SK-N-SH (cell line): Measurements from ENCODE around the gene SLC24A4. TPM values are rescaled to one million over a fixed set of nuclear protein-coding genes. Genes with fewer than 3 reads are reported as not detected.

Experiments
- CTCF ChIA-PET: fragments of 300-600, 350-600 bp; formaldehyde crosslinking; extraction: SDS; loops from one replicate; lab custom pipeline; 2021; lab: Yijun Ruan, JAX
- POLR2A ChIA-PET: fragments of 350-600 bp; sonication (Branson Sonifier 250); formaldehyde crosslinking; extraction: SDS; loops from one replicate; lab custom pipeline; 2020; ENCODE audit warnings: antibody characterized with exemption, inconsistent platforms; lab: Yijun Ruan, JAX
- DNase-seq: peaks from one replicate; pipeline ENCODE4 v3.0.0; 2012
- H2AFZ ChIP-seq: fragments of 200-600 bp; sonication (generic); 2 replicates; pipeline ENCODE4 v1.8.1; 2016; ENCODE audit warnings: antibody characterized with exemption, mild to moderate bottlenecking, low read depth
- H3F3A ChIP-seq: fragments of 200-600 bp; sonication (generic); replicated peaks from 2 replicates; pipeline ENCODE3; 2016; ENCODE audit warnings: antibody characterized with exemption, mild to moderate bottlenecking; ENCODE audit not compliant: insufficient read depth
- H3K27ac ChIP-seq, 2 experiments: fragments of 200-500 bp in 1 of 2; fragments of 200-600 bp in 1 of 2; sonication (Bioruptor generic) in 1 of 2; sonication (generic), shearing (Covaris generic) in 1 of 2; 2 replicates each; pipeline versions ENCODE4 v1.5.1 to v1.6.1; 2014 to 2016; ENCODE audit warnings: low read depth in 2 of 2, inconsistent platforms in 1 of 2, low read length in 1 of 2, mild to moderate bottlenecking in 1 of 2, mixed read lengths in 1 of 2
- H3K27me3 ChIP-seq: fragments of 200-600 bp; sonication (generic), shearing (Covaris generic); 2 replicates; pipeline ENCODE4 v1.6.1; 2016; ENCODE audit warnings: mixed run types; ENCODE audit not compliant: insufficient read depth
- H3K36me3 ChIP-seq, 2 experiments: fragments of 200-500 bp in 1 of 2; fragments of 200-600 bp in 1 of 2; sonication (Bioruptor generic) in 1 of 2; sonication (generic) in 1 of 2; replicated peaks in 1 of 2; 2 replicates each; pipeline versions ENCODE3 to v1.5.1; 2014 to 2016; ENCODE audit warnings: low read length in 1 of 2, mild to moderate bottlenecking in 1 of 2; ENCODE audit not compliant: insufficient read depth in 2 of 2, control insufficient read depth in 1 of 2
- H3K4me1 ChIP-seq, 2 experiments: fragments of 200-500 bp in 1 of 2; fragments of 200-600 bp in 1 of 2; sonication (Bioruptor generic) in 1 of 2; sonication (generic), shearing (Covaris generic) in 1 of 2; 2 replicates each; pipeline versions ENCODE4 v1.5.1 to v1.6.1; 2014 to 2016; ENCODE audit warnings: low read depth in 1 of 2, low read length in 1 of 2, mixed run types in 1 of 2; ENCODE audit not compliant: insufficient read depth in 2 of 2, control insufficient read depth in 1 of 2
- H3K4me2 ChIP-seq: fragments of 200-600 bp; sonication (generic), shearing (Covaris generic); 2 replicates; pipeline ENCODE4 v1.6.1; 2017; ENCODE audit warnings: mixed run types
- H3K4me3 ChIP-seq, 2 experiments: fragments of 200-500 bp in 1 of 2; fragments of 200-600 bp in 1 of 2; sonication (Bioruptor generic) in 1 of 2; sonication (generic), shearing (Covaris generic) in 1 of 2; 2 replicates each; pipeline versions ENCODE4 v1.5.1 to v1.8.1; 2014 to 2016; ENCODE audit warnings: low read depth in 2 of 2, inconsistent platforms in 1 of 2, low read length in 1 of 2, mild to moderate bottlenecking in 1 of 2, mixed read lengths in 1 of 2, moderate library complexity in 1 of 2
- H3K79me2 ChIP-seq: fragments of 200-600 bp; sonication (generic); 2 replicates; pipeline ENCODE4 v1.8.1; 2017; ENCODE audit warnings: mild to moderate bottlenecking; ENCODE audit not compliant: insufficient read depth
- H3K9ac ChIP-seq: fragments of 200-600 bp; sonication (generic); 2 replicates; pipeline ENCODE4 v1.6.1; 2017; ENCODE audit warnings: mixed run types
- H3K9me2 ChIP-seq: fragments of 200-600 bp; sonication (generic); 2 replicates; pipeline ENCODE4 v1.6.1; 2017; ENCODE audit warnings: mixed run types
- H3K9me3 ChIP-seq: fragments of 200-600 bp; sonication (generic); 2 replicates; pipeline ENCODE4 v1.6.1; 2017; ENCODE audit warnings: mixed run types, mild to moderate bottlenecking, moderate library complexity
- H4K20me1 ChIP-seq: fragments of 200-600 bp; sonication (generic); 2 replicates; pipeline ENCODE4 v1.6.1; 2017; ENCODE audit warnings: mild to moderate bottlenecking, mixed run types; ENCODE audit not compliant: insufficient read depth
- FOSL2 ChIP-seq: IDR thresholded peaks from 2 replicates; pipeline ENCODE4 v1.4.0; 2012; ENCODE audit warnings: low read depth, mild to moderate bottlenecking, moderate library complexity, borderline replicate concordance
- GABPA ChIP-seq: IDR thresholded peaks from 2 replicates; pipeline ENCODE4 v1.4.0; 2012; ENCODE audit warnings: low read depth, mild to moderate bottlenecking
- GATA2 ChIP-seq: sonication (generic); formaldehyde crosslinking; IDR thresholded peaks from 2 replicates; pipeline ENCODE4 v1.5.0; 2020; ENCODE audit warnings: mild to moderate bottlenecking, missing genetic modification reagents
- JUND ChIP-seq: IDR thresholded peaks from 2 replicates; pipeline ENCODE4 v1.4.0; 2012
- MEF2A ChIP-seq: IDR thresholded peaks from 2 replicates; pipeline ENCODE4 v1.4.0; 2012; ENCODE audit warnings: low read depth, borderline replicate concordance
- NRF1 ChIP-seq: IDR thresholded peaks from 2 replicates; pipeline ENCODE4 v1.6.1; 2012; ENCODE audit warnings: low read depth, mild to moderate bottlenecking, low read length
- POLR2AphosphoS5 ChIP-seq: IDR thresholded peaks from 2 replicates; pipeline ENCODE4 v1.6.1; 2012; ENCODE audit warnings: low read depth, low read length
- TCF12 ChIP-seq: IDR thresholded peaks from 2 replicates; pipeline ENCODE4 v1.4.0; 2012
- YY1 ChIP-seq: IDR thresholded peaks from 2 replicates; pipeline ENCODE4 v1.4.0; 2012; ENCODE audit warnings: low read depth, mild to moderate bottlenecking
- WGBS: methylation state at CpG from one replicate; pipeline ENCODE4 v1.1.6; 2017; ENCODE audit warnings: low lambda C conversion rate; 5-methylcytosine and 5-hydroxymethylcytosine counted together
- polyA plus RNA-seq, 3 experiments: library from polyadenylated mRNA; depleted of rRNA; stranded (reverse); fragments of >200 nt; gene quantifications; 2 replicates each; pipeline ENCODE4 v1.2.3, GENCODE V29; 2012
- TF ChIP-seq, protein P1 (sequence below): IDR thresholded peaks from 2 replicates; pipeline ENCODE4 v1.4.0; 2012; ENCODE audit warnings: low read depth, borderline replicate concordance
- TF ChIP-seq, protein P2 (sequence below): IDR thresholded peaks from 2 replicates; pipeline ENCODE4; 2012

Gene SLC24A4
- polyA plus RNA-seq, 1 of the 3 experiments (the other 2 are of a cell fraction) = 0.07 TPM

DNA sequence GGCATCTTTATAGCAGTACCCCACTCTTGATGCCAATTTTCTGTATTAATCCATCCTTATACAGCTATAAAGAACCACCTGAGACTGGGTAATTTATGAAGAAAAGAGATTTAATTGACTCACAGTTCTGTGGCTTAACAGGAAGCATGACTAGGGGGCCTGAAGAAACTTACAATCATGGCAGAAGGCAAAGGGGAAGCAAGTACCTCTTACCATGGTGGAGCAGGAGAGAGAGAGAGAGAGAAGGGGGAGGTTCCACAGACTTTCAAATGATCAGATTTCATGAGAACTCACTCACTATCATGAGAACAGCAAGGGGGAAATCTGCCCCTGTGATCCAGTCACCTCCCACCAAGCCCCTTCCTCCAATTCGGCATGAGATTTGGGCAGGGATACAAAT, 84.4 kb downstream of the SLC24A4 start:
- Histone ChIP-seq H3K4me1 (no peaks in the 10 kb centered on the region), H3F3A (no peaks in the 10 kb centered on the region), H3K27me3 (peaks cover 21% of the 10 kb centered on the region; the same call in 1 of the 2 replicates), H3K4me3 (no peak overlapping the region), H3K9ac (no peak overlapping the region), H3K79me2 (no peaks in the 10 kb centered on the region), H3K36me3 (no peaks in the 10 kb centered on the region), H4K20me1 (no peaks in the 10 kb centered on the region), H3K4me2 (no peak overlapping the region), H3K27ac (no peak overlapping the region), H2AFZ (no peak overlapping the region), H3K9me3 (no peaks in the 10 kb centered on the region), H3K9me2 (no peaks in the 10 kb centered on the region)
- CTCF ChIA-PET = no interaction called here
- TF ChIP-seq GABPA = no peak
- WGBS = 0% methylated on average over 1 of the region's 1 CpG
- POLR2A ChIA-PET = no interaction called here
- DNase-seq = no peak

DNA sequence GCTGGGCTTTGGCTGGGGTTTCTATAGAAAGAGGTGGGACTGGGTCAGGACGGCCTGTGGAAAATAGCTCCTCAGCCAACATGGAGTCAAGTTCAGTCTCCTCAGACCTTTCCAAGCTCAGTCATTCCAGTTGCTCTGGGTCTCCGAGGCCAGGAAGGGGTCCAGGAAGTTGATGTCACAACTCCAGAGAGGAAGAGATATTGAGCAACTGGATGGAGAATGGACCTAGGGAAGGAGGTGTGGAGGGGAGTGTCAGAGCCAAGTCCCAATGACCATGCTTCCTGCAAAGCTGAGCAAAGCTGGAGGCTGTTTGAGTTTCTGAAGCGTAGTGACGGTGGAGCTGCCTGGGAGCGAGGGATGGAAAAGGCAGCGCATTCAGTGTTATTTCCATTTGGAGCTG, 86.1 kb downstream of the SLC24A4 start:
- CTCF ChIA-PET = no interaction called here
- H3K36me3 ChIP-seq = no peaks in the 10 kb centered on the region
- no peaks in the 10 kb centered on the region for H3K79me2 ChIP-seq
- no peak for TF ChIP-seq FOSL2
- no peak for TF ChIP-seq MEF2A
- no peak for TF ChIP-seq GATA2 (CRISPR knock-in tag)
- TF ChIP-seq POLR2AphosphoS5 = no peak
- TF ChIP-seq, protein P1, sequence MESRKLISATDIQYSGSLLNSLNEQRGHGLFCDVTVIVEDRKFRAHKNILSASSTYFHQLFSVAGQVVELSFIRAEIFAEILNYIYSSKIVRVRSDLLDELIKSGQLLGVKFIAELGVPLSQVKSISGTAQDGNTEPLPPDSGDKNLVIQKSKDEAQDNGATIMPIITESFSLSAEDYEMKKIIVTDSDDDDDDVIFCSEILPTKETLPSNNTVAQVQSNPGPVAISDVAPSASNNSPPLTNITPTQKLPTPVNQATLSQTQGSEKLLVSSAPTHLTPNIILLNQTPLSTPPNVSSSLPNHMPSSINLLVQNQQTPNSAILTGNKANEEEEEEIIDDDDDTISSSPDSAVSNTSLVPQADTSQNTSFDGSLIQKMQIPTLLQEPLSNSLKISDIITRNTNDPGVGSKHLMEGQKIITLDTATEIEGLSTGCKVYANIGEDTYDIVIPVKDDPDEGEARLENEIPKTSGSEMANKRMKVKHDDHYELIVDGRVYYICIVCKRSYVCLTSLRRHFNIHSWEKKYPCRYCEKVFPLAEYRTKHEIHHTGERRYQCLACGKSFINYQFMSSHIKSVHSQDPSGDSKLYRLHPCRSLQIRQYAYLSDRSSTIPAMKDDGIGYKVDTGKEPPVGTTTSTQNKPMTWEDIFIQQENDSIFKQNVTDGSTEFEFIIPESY = no peak
- no peak for TF ChIP-seq TCF12
- no peak for TF ChIP-seq JUND
- TF ChIP-seq NRF1 = no peak
- no peak for TF ChIP-seq GABPA
- no peak for TF ChIP-seq YY1
- TF ChIP-seq, protein P2, sequence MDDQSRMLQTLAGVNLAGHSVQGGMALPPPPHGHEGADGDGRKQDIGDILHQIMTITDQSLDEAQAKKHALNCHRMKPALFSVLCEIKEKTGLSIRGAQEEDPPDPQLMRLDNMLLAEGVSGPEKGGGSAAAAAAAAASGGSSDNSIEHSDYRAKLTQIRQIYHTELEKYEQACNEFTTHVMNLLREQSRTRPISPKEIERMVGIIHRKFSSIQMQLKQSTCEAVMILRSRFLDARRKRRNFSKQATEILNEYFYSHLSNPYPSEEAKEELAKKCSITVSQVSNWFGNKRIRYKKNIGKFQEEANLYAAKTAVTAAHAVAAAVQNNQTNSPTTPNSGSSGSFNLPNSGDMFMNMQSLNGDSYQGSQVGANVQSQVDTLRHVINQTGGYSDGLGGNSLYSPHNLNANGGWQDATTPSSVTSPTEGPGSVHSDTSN = no peak
- no peaks in the 10 kb centered on the region for H3K4me1 ChIP-seq
- no peak overlapping the region for H3K27ac ChIP-seq
- no peaks in the 10 kb centered on the region for H3K9me3 ChIP-seq
- H3K9ac ChIP-seq = no peak overlapping the region
- H4K20me1 ChIP-seq = no peaks in the 10 kb centered on the region
- POLR2A ChIA-PET = no interaction called here
- peaks cover 35% of the 10 kb centered on the region; the same call in 1 of the 2 replicates for H3K27me3 ChIP-seq
- no peaks in the 10 kb centered on the region for H3F3A ChIP-seq
- no peak overlapping the region for H3K4me2 ChIP-seq
- no peaks in the 10 kb centered on the region for H3K9me2 ChIP-seq
- no peak overlapping the region for H2AFZ ChIP-seq
- DNase-seq = no peak
- H3K4me3 ChIP-seq = no peak overlapping the region
- WGBS = 28% methylated on average over 6 of the region's 6 CpGs
